DOHH2 (cell line): Measurements from ENCODE around the gene PIN4.

Experiments
- EZH2phosphoT487 ChIP-seq: fragments of 200-600 bp; sonication (generic); IDR thresholded peaks from 2 replicates; pipeline ENCODE4 v1.6.1; 2017; ENCODE audit warnings: borderline replicate concordance, mild to moderate bottlenecking, antibody characterized with exemption, low read length, moderate library complexity, mixed read lengths
- TF ChIP-seq, protein P1 (sequence below): fragments of 200-600 bp; sonication (generic); IDR thresholded peaks from one replicate; pipeline ENCODE4 v1.5.1; 2014; ENCODE audit warnings: antibody characterized with exemption, mild to moderate bottlenecking, low read depth, low read length; ENCODE audit not compliant: poor library complexity, severe bottlenecking

DNA sequence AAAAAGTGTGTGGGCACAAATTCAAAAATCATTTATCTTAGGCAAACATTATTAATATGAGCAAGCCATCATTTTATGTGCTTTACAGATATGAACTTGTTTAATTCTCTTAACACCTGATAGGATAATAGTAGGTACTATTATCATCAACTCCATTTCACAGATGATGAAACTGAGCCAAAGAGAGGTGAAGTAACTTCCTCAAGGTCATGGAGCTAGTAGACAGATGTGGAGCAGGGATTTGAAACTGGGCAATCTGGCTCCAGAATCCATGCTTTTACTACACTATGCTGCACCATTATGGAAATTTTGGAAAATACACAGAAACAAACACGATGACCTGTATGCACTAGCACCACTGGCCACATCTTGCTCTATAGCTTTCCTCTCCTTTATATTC, 1.0 kb upstream of the PIN4 start:
- TF ChIP-seq, protein P1, sequence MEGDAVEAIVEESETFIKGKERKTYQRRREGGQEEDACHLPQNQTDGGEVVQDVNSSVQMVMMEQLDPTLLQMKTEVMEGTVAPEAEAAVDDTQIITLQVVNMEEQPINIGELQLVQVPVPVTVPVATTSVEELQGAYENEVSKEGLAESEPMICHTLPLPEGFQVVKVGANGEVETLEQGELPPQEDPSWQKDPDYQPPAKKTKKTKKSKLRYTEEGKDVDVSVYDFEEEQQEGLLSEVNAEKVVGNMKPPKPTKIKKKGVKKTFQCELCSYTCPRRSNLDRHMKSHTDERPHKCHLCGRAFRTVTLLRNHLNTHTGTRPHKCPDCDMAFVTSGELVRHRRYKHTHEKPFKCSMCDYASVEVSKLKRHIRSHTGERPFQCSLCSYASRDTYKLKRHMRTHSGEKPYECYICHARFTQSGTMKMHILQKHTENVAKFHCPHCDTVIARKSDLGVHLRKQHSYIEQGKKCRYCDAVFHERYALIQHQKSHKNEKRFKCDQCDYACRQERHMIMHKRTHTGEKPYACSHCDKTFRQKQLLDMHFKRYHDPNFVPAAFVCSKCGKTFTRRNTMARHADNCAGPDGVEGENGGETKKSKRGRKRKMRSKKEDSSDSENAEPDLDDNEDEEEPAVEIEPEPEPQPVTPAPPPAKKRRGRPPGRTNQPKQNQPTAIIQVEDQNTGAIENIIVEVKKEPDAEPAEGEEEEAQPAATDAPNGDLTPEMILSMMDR = no peak
- TF ChIP-seq EZH2phosphoT487 = no peak
